SK-N-SH treated with all-trans-retinoic acid at 6 μM for 48 hours (cell line): Measurements from ENCODE around the gene DCP2.
A peak's percentile ranks its signal among the peaks of the same experiment; 100 is the strongest.

ENCODE experiments used
- ATAC-seq: fragments of 200-7000 bp; cut with Tn5 transposase; 3 replicates; pipeline ENCODE4 v1.9.1; 2020; ENCODE audit warnings: mild to moderate bottlenecking, moderate library complexity
- ARNTL ChIP-seq: fragments of 450-650 bp; formaldehyde crosslinking; IDR thresholded peaks from 2 replicates; pipeline ENCODE4 v1.5.0; 2020; ENCODE audit warnings: low read depth, mild to moderate bottlenecking, moderate library complexity, borderline replicate concordance
- BACH2 ChIP-seq: fragments of 250-450 bp; sonication (Bioruptor Pico); IDR thresholded peaks from 2 replicates; pipeline ENCODE4 v1.9.0; 2021; ENCODE audit warnings: mild to moderate bottlenecking, borderline replicate concordance
- CREB5 ChIP-seq: fragments of 250-450 bp; sonication (Bioruptor Pico); IDR thresholded peaks from 2 replicates; pipeline ENCODE4 v1.5.1; 2020; ENCODE audit warnings: low read depth, mild to moderate bottlenecking, moderate library complexity
- CSRNP3 ChIP-seq: fragments of 250-450 bp; sonication (Bioruptor Pico); IDR thresholded peaks from 2 replicates; pipeline ENCODE4 v1.5.1; 2021; ENCODE audit warnings: mild to moderate bottlenecking, moderate library complexity
- GLIS3 ChIP-seq: fragments of 250-450 bp; sonication (Bioruptor Pico); IDR thresholded peaks from 2 replicates; pipeline ENCODE4 v1.5.0; 2020; ENCODE audit warnings: mild to moderate bottlenecking, moderate library complexity
- ISL1 ChIP-seq: fragments of 250-450 bp; sonication (Bioruptor Pico); IDR thresholded peaks from 2 replicates; pipeline ENCODE4 v2.1.2; 2022; ENCODE audit warnings: mild to moderate bottlenecking, moderate library complexity
- OSR1 ChIP-seq: fragments of 250-450 bp; sonication (Bioruptor Pico); IDR thresholded peaks from 2 replicates; pipeline ENCODE4 v1.8.0; 2022; ENCODE audit warnings: moderate library complexity, mild to moderate bottlenecking, inconsistent platforms
- PATZ1 ChIP-seq: fragments of 250-450 bp; sonication (Bioruptor Pico); IDR thresholded peaks from 2 replicates; pipeline ENCODE4 v1.8.0; 2020; ENCODE audit warnings: mild to moderate bottlenecking, moderate library complexity, borderline replicate concordance
- POU6F1 ChIP-seq: fragments of 250-450 bp; sonication (Bioruptor Pico); IDR thresholded peaks from 2 replicates; pipeline ENCODE4 v1.8.0; 2021; ENCODE audit warnings: low read depth, mild to moderate bottlenecking, moderate library complexity, borderline replicate concordance
- RARB ChIP-seq: fragments of 250-450 bp; sonication (Bioruptor Pico); IDR thresholded peaks from 2 replicates; pipeline ENCODE4 v1.8.0; 2021; ENCODE audit warnings: mild to moderate bottlenecking, moderate library complexity
- TCF4 ChIP-seq: fragments of 250-450 bp; sonication (Bioruptor Pico); IDR thresholded peaks from 2 replicates; pipeline ENCODE4 v1.8.0; 2021; ENCODE audit warnings: mild to moderate bottlenecking, moderate library complexity, borderline replicate concordance
- TOX ChIP-seq: fragments of 250-450 bp; sonication (Bioruptor Pico); IDR thresholded peaks from 2 replicates; pipeline ENCODE4 v1.8.0; 2021; ENCODE audit warnings: mild to moderate bottlenecking, moderate library complexity, borderline replicate concordance
- TSHZ2 ChIP-seq: fragments of 250-450 bp; sonication (Bioruptor Pico); IDR thresholded peaks from 2 replicates; pipeline ENCODE4 v1.5.0; 2020; ENCODE audit warnings: mild to moderate bottlenecking, moderate library complexity
- ZC3H10 ChIP-seq: fragments of 250-450 bp; sonication (Bioruptor Pico); IDR thresholded peaks from 2 replicates; pipeline ENCODE4 v1.5.1; 2021; ENCODE audit warnings: mild to moderate bottlenecking, moderate library complexity
- ZFP3 ChIP-seq: fragments of 250-450 bp; sonication (Bioruptor Pico); IDR thresholded peaks from 2 replicates; pipeline ENCODE4 v1.5.0; 2020; ENCODE audit warnings: mild to moderate bottlenecking, moderate library complexity
- ZNF565 ChIP-seq: fragments of 450-650 bp; formaldehyde crosslinking; conservative IDR thresholded peaks from 2 replicates; pipeline ENCODE4 v1.5.0; 2020; ENCODE audit warnings: low read depth, mild to moderate bottlenecking, moderate library complexity
- ZNF70 ChIP-seq: fragments of 450-650 bp; formaldehyde crosslinking; IDR thresholded peaks from 2 replicates; pipeline ENCODE4 v1.5.0; 2020; ENCODE audit warnings: mild to moderate bottlenecking, moderate library complexity
- ZNF8 ChIP-seq: fragments of 450-650 bp; formaldehyde crosslinking; IDR thresholded peaks from 2 replicates; pipeline ENCODE4 v1.5.0; 2020; ENCODE audit warnings: mild to moderate bottlenecking, moderate library complexity

DCP2 gene

GRCh38 chr5:112976432-112977309, at the start of gene DCP2:
Gene DCP2 (plus strand): TSS chr5:112976798. CDS start chr5:112976934, 136 bp downstream.
- peak; percentile 98 for ATAC-seq
- TF ChIP-seq TSHZ2 (CRISPR knock-in tag) (0 out of 2 replicates have a peak, but pooled peaks have one; percentile 32), ZC3H10 (CRISPR knock-in tag) (no peak), OSR1 (CRISPR knock-in tag) (no peak), POU6F1 (CRISPR knock-in tag) (no peak), CREB5 (no peak), ZFP3 (CRISPR knock-in tag) (no peak), ZNF8 (CRISPR knock-in tag) (no peak)
- TF ChIP-seq, all 23 proteins: peak for 1

- TF ChIP-seq POU6F1 (CRISPR knock-in tag) (no peak), CSRNP3 (CRISPR knock-in tag) (no peak), ZC3H10 (CRISPR knock-in tag) (no peak), OSR1 (CRISPR knock-in tag) (no peak), ZFP3 (CRISPR knock-in tag) (no peak), TSHZ2 (CRISPR knock-in tag) (no peak), TCF4 (CRISPR knock-in tag) (no peak), ARNTL (CRISPR knock-in tag) (no peak), ZNF70 (no peak), PATZ1 (CRISPR knock-in tag) (no peak), ZNF565 (CRISPR knock-in tag) (no peak), GLIS3 (CRISPR knock-in tag) (no peak), TOX (CRISPR knock-in tag) (no peak), CREB5 (no peak), RARB (CRISPR knock-in tag) (no peak), BACH2 (no peak), ISL1 (CRISPR knock-in tag) (no peak)
- no peak for ATAC-seq
Observed at GRCh38 chr5:112929336-112930081, 47.1 kb upstream of the DCP2 start.
